ENCODE measurements around the gene DPP6.

GRCh38 chr7:154371424-154371823 lies 319.2 kb downstream of the DPP6 start:
- TF ChIP-seq CTCF (IDR thresholded peaks at IDR 0.05) (no peak), FOXM1 (IDR thresholded peaks at IDR 0.05; ENCODE audit: low read depth) (no peak), USF2 (IDR thresholded peaks at IDR 0.05; ENCODE audit: borderline replicate concordance, low read depth, low read length) (no peak), MXI1 (IDR thresholded peaks at IDR 0.05; ENCODE audit: low read depth, low read length) (no peak), RXRA (IDR thresholded peaks at IDR 0.05; ENCODE audit: borderline replicate concordance, low read depth) (no peak), JUND (IDR thresholded peaks at IDR 0.05) (no peak), NFIC (IDR thresholded peaks at IDR 0.05; ENCODE audit: borderline replicate concordance) (no peak), FOSL2 (IDR thresholded peaks at IDR 0.05; ENCODE audit: borderline replicate concordance, low read depth) (no peak), EP300 (IDR thresholded peaks at IDR 0.05; ENCODE audit: borderline replicate concordance in 1 of 2, low read depth in 1 of 2, low read length in 1 of 2) (no peak), TEAD4 (IDR thresholded peaks at IDR 0.05; ENCODE audit: borderline replicate concordance, insufficient read depth) (no peak), RAD21 (IDR thresholded peaks at IDR 0.05; ENCODE audit: low read length) (no peak), IRF3 (IDR thresholded peaks at IDR 0.05; ENCODE audit: low read depth, low read length) (no peak)
